WTC11 (cell line): Measurements from ENCODE around the gene ZGLP1. TPM values are rescaled to one million over a fixed set of nuclear protein-coding genes. Genes with fewer than 3 reads are reported as not detected.

Source experiments
- ATAC-seq: fragments of 200-7000 bp; cut with Tn5 transposase; 2 replicates; pipeline ENCODE4 v1.10.0; 2021; ENCODE audit warnings: mild to moderate bottlenecking, moderate library complexity
- CTCF ChIA-PET: fragments of 300-600 bp; sonication (Branson Sonifier 250); formaldehyde crosslinking; loops from one replicate; lab custom pipeline; 2021; ENCODE audit warnings: antibody characterized with exemption; lab: Charles Lee
- POLR2A ChIA-PET: fragments of 350-600 bp; sonication (Branson Sonifier 250); formaldehyde crosslinking; loops from one replicate; lab custom pipeline; 2021; ENCODE audit warnings: antibody characterized with exemption; lab: Charles Lee
- DNase-seq: peaks from one replicate; pipeline ENCODE4 v3.0.0; 2021; ENCODE audit warnings: low spot score
- H3K27ac Mint-ChIP-seq: 2 replicates; pipeline ENCODE4 v1.8.0; 2021; ENCODE audit warnings: mixed read lengths
- H3K27me3 Mint-ChIP-seq: 2 replicates; pipeline ENCODE4 v1.8.0; 2021; ENCODE audit warnings: low read depth, mild to moderate bottlenecking, moderate library complexity, mixed read lengths
- H3K36me3 Mint-ChIP-seq: 2 replicates; pipeline ENCODE4 v1.8.0; 2021; ENCODE audit warnings: mixed read lengths
- H3K4me1 Mint-ChIP-seq: 2 replicates; pipeline ENCODE4 v1.8.0; 2022; ENCODE audit warnings: mixed read lengths
- H3K4me3 Mint-ChIP-seq: 2 replicates; pipeline ENCODE4 v1.8.0; 2021; ENCODE audit warnings: mild to moderate bottlenecking, moderate library complexity, mixed read lengths
- H3K9me3 Mint-ChIP-seq: 2 replicates; pipeline ENCODE4 v1.8.0; 2021; ENCODE audit warnings: mixed read lengths
- NFYB ChIP-seq: sonication (generic); formaldehyde crosslinking; conservative IDR thresholded peaks from 2 replicates; pipeline ENCODE4 v1.8.0; 2022; ENCODE audit warnings: low read depth, missing genetic modification reagents
- SMAD3 ChIP-seq: sonication (generic); formaldehyde crosslinking; IDR thresholded peaks from 2 replicates; pipeline ENCODE4 v1.8.0; 2022; ENCODE audit warnings: missing genetic modification reagents, mild to moderate bottlenecking, borderline replicate concordance
- ZNF263 ChIP-seq: sonication (generic); formaldehyde crosslinking; IDR thresholded peaks from 2 replicates; pipeline ENCODE4 v1.8.1; 2022; ENCODE audit warnings: low read depth, mild to moderate bottlenecking, moderate library complexity, missing genetic modification reagents
- total RNA-seq: library from RNA; stranded (reverse); gene quantifications from 3 replicates; pipeline ENCODE4 v1.2.3, GENCODE V29; 2021
- TF ChIP-seq, protein P1 (sequence below): sonication (generic); formaldehyde crosslinking; IDR thresholded peaks from 2 replicates; pipeline ENCODE4 v1.8.1; 2022; ENCODE audit warnings: low read depth, missing genetic modification reagents, borderline replicate concordance
- TF ChIP-seq, protein P2 (sequence below): sonication (generic); formaldehyde crosslinking; IDR thresholded peaks from 2 replicates; pipeline ENCODE4 v1.8.1; 2023; ENCODE audit warnings: mild to moderate bottlenecking, missing genetic modification reagents
- TF ChIP-seq, protein P3 (sequence below): sonication (generic); formaldehyde crosslinking; IDR thresholded peaks from 2 replicates; pipeline ENCODE4 v1.8.1; 2023; ENCODE audit warnings: mild to moderate bottlenecking, missing genetic modification reagents
- TF ChIP-seq, protein P4 (sequence below): fragments of 250-450 bp; sonication (Bioruptor Pico); IDR thresholded peaks from 2 replicates; pipeline ENCODE4 v1.8.0; 2021; ENCODE audit warnings: mild to moderate bottlenecking
- TF ChIP-seq, protein P5 (sequence below): sonication (generic); formaldehyde crosslinking; conservative IDR thresholded peaks from 2 replicates; pipeline ENCODE4 v1.8.1; 2023; ENCODE audit warnings: mild to moderate bottlenecking, low read depth, missing genetic modification reagents, moderate library complexity
- TF ChIP-seq, protein P6 (sequence below): sonication (generic); formaldehyde crosslinking; IDR thresholded peaks from 2 replicates; pipeline ENCODE4 v1.8.0; 2022; ENCODE audit warnings: mild to moderate bottlenecking, missing genetic modification reagents
- TF ChIP-seq, protein P7 (sequence below): fragments of 200-600 bp; IDR thresholded peaks from 2 replicates; pipeline ENCODE4 v1.8.0; 2022; ENCODE audit warnings: antibody characterized with exemption
- TF ChIP-seq, protein P8 (sequence below): sonication (generic); formaldehyde crosslinking; IDR thresholded peaks from 2 replicates; pipeline ENCODE4 v1.8.0; 2023; ENCODE audit warnings: mild to moderate bottlenecking, missing genetic modification reagents

Gene ZGLP1
- total RNA-seq, 1 experiment from 2014 or later, result 5.9 TPM

DNA sequence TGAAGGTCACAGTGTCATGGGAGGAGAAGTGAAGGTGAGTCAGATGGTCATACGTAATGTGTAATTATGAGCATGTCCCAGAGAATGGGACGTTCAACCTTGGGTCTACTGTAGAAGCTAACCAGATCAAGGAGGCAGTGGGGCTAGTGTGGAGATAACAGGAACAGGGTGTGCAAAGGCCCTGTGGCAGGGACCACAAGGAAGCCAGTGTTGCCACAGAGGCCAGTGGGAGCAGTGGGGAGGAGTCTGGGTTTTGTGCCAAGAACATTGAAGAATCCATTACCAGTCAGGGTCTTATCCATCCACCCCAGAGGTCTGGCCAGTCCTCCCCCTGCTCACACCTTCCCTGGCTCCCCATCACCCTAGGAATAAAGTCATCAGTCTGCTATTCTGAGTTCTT lies 54.3 kb downstream of the ZGLP1 start:
- H3K9me3 Mint-ChIP-seq, result no peaks in the 10 kb centered on the region
- peaks cover 2% of the 10 kb centered on the region; the same call in 1 of the 2 replicates for H3K27me3 Mint-ChIP-seq
- TF ChIP-seq, protein P1, sequence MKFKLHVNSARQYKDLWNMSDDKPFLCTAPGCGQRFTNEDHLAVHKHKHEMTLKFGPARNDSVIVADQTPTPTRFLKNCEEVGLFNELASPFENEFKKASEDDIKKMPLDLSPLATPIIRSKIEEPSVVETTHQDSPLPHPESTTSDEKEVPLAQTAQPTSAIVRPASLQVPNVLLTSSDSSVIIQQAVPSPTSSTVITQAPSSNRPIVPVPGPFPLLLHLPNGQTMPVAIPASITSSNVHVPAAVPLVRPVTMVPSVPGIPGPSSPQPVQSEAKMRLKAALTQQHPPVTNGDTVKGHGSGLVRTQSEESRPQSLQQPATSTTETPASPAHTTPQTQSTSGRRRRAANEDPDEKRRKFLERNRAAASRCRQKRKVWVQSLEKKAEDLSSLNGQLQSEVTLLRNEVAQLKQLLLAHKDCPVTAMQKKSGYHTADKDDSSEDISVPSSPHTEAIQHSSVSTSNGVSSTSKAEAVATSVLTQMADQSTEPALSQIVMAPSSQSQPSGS (CRISPR knock-in tag), result no peak
- TF ChIP-seq, protein P2, sequence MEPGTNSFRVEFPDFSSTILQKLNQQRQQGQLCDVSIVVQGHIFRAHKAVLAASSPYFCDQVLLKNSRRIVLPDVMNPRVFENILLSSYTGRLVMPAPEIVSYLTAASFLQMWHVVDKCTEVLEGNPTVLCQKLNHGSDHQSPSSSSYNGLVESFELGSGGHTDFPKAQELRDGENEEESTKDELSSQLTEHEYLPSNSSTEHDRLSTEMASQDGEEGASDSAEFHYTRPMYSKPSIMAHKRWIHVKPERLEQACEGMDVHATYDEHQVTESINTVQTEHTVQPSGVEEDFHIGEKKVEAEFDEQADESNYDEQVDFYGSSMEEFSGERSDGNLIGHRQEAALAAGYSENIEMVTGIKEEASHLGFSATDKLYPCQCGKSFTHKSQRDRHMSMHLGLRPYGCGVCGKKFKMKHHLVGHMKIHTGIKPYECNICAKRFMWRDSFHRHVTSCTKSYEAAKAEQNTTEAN, result no peak
- no peak for TF ChIP-seq ZNF263 (CRISPR knock-in tag)
- no peak for TF ChIP-seq NFYB (CRISPR knock-in tag)
- TF ChIP-seq, protein P3, sequence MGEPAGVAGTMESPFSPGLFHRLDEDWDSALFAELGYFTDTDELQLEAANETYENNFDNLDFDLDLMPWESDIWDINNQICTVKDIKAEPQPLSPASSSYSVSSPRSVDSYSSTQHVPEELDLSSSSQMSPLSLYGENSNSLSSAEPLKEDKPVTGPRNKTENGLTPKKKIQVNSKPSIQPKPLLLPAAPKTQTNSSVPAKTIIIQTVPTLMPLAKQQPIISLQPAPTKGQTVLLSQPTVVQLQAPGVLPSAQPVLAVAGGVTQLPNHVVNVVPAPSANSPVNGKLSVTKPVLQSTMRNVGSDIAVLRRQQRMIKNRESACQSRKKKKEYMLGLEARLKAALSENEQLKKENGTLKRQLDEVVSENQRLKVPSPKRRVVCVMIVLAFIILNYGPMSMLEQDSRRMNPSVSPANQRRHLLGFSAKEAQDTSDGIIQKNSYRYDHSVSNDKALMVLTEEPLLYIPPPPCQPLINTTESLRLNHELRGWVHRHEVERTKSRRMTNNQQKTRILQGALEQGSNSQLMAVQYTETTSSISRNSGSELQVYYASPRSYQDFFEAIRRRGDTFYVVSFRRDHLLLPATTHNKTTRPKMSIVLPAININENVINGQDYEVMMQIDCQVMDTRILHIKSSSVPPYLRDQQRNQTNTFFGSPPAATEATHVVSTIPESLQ (CRISPR knock-in tag), result no peak
- TF ChIP-seq, protein P4, sequence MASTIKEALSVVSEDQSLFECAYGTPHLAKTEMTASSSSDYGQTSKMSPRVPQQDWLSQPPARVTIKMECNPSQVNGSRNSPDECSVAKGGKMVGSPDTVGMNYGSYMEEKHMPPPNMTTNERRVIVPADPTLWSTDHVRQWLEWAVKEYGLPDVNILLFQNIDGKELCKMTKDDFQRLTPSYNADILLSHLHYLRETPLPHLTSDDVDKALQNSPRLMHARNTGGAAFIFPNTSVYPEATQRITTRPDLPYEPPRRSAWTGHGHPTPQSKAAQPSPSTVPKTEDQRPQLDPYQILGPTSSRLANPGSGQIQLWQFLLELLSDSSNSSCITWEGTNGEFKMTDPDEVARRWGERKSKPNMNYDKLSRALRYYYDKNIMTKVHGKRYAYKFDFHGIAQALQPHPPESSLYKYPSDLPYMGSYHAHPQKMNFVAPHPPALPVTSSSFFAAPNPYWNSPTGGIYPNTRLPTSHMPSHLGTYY (CRISPR knock-in tag), result no peak
- TF ChIP-seq, protein P5, sequence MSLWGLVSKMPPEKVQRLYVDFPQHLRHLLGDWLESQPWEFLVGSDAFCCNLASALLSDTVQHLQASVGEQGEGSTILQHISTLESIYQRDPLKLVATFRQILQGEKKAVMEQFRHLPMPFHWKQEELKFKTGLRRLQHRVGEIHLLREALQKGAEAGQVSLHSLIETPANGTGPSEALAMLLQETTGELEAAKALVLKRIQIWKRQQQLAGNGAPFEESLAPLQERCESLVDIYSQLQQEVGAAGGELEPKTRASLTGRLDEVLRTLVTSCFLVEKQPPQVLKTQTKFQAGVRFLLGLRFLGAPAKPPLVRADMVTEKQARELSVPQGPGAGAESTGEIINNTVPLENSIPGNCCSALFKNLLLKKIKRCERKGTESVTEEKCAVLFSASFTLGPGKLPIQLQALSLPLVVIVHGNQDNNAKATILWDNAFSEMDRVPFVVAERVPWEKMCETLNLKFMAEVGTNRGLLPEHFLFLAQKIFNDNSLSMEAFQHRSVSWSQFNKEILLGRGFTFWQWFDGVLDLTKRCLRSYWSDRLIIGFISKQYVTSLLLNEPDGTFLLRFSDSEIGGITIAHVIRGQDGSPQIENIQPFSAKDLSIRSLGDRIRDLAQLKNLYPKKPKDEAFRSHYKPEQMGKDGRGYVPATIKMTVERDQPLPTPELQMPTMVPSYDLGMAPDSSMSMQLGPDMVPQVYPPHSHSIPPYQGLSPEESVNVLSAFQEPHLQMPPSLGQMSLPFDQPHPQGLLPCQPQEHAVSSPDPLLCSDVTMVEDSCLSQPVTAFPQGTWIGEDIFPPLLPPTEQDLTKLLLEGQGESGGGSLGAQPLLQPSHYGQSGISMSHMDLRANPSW, result no peak
- TF ChIP-seq, protein P6, sequence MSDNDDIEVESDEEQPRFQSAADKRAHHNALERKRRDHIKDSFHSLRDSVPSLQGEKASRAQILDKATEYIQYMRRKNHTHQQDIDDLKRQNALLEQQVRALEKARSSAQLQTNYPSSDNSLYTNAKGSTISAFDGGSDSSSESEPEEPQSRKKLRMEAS (CRISPR knock-in tag), result no peak
- TF ChIP-seq, protein P7, sequence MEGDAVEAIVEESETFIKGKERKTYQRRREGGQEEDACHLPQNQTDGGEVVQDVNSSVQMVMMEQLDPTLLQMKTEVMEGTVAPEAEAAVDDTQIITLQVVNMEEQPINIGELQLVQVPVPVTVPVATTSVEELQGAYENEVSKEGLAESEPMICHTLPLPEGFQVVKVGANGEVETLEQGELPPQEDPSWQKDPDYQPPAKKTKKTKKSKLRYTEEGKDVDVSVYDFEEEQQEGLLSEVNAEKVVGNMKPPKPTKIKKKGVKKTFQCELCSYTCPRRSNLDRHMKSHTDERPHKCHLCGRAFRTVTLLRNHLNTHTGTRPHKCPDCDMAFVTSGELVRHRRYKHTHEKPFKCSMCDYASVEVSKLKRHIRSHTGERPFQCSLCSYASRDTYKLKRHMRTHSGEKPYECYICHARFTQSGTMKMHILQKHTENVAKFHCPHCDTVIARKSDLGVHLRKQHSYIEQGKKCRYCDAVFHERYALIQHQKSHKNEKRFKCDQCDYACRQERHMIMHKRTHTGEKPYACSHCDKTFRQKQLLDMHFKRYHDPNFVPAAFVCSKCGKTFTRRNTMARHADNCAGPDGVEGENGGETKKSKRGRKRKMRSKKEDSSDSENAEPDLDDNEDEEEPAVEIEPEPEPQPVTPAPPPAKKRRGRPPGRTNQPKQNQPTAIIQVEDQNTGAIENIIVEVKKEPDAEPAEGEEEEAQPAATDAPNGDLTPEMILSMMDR, result no peak
- TF ChIP-seq SMAD3 (CRISPR knock-in tag), result no peak
- TF ChIP-seq, protein P8, sequence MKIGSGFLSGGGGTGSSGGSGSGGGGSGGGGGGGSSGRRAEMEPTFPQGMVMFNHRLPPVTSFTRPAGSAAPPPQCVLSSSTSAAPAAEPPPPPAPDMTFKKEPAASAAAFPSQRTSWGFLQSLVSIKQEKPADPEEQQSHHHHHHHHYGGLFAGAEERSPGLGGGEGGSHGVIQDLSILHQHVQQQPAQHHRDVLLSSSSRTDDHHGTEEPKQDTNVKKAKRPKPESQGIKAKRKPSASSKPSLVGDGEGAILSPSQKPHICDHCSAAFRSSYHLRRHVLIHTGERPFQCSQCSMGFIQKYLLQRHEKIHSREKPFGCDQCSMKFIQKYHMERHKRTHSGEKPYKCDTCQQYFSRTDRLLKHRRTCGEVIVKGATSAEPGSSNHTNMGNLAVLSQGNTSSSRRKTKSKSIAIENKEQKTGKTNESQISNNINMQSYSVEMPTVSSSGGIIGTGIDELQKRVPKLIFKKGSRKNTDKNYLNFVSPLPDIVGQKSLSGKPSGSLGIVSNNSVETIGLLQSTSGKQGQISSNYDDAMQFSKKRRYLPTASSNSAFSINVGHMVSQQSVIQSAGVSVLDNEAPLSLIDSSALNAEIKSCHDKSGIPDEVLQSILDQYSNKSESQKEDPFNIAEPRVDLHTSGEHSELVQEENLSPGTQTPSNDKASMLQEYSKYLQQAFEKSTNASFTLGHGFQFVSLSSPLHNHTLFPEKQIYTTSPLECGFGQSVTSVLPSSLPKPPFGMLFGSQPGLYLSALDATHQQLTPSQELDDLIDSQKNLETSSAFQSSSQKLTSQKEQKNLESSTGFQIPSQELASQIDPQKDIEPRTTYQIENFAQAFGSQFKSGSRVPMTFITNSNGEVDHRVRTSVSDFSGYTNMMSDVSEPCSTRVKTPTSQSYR, result no peak
- H3K27ac Mint-ChIP-seq, result no peak overlapping the region
- H3K4me1 Mint-ChIP-seq, result peaks cover 5% of the 10 kb centered on the region
- no peak overlapping the region for H3K4me3 Mint-ChIP-seq
- ChIA-PET POLR2A (no interaction called here), CTCF (interaction anchor here (0.9 kb wide), 1 partner anchor 14 kb away, joined by 3 read pairs; no protein-coding TSS in a partner anchor)
- no peak for DNase-seq
- ATAC-seq, result no peak
- H3K36me3 Mint-ChIP-seq, result peaks cover 37% of the 10 kb centered on the region

Other genes starting within 250 kb of the ZGLP1 start
- 22.5 to 28.4 TPM (median 23.0 TPM) in 3 replicates for gene SHFL, start 223.5 kb downstream of the ZGLP1 start, total RNA-seq
- 0.21 to 0.30 TPM (median 0.28 TPM) in 3 replicates for gene ANGPTL6, start 207.1 kb downstream of the ZGLP1 start, total RNA-seq
- 74.1 to 83.7 TPM (median 80.8 TPM) in 3 replicates for gene PPAN, start 203.5 kb downstream of the ZGLP1 start, total RNA-seq
- 21.0 to 21.5 TPM (median 21.2 TPM) in 3 replicates for gene P2RY11, start 198.1 kb downstream of the ZGLP1 start, total RNA-seq
- gene EIF3G, start 189.9 kb downstream of the ZGLP1 start, total RNA-seq, result 318 to 333 TPM (median 323 TPM) in 3 replicates
- 174 to 210 TPM (median 191 TPM) in 3 replicates for gene DNMT1, start 114.9 kb downstream of the ZGLP1 start, total RNA-seq
- 12.9 to 13.6 TPM (median 13.2 TPM) in 3 replicates for gene S1PR2, start 78.5 kb downstream of the ZGLP1 start, total RNA-seq
- 109 to 112 TPM (median 110 TPM) in 3 replicates for gene MRPL4, start 57.6 kb downstream of the ZGLP1 start, total RNA-seq
- gene ICAM1, start 38.7 kb downstream of the ZGLP1 start, total RNA-seq, result 3.8 to 5.4 TPM (median 4.8 TPM) in 3 replicates
- 2.0 to 3.7 TPM (median 3.1 TPM) in 3 replicates for gene ICAM4, start 22.9 kb downstream of the ZGLP1 start, total RNA-seq
- gene ICAM5, start 19.9 kb downstream of the ZGLP1 start, total RNA-seq, result 7.3 to 8.1 TPM (median 8.0 TPM) in 3 replicates
- 26.2 to 27.0 TPM (median 26.6 TPM) in 3 replicates for gene FDX2, start 6.2 kb upstream of the ZGLP1 start, total RNA-seq
- gene RAVER1, start 23.7 kb upstream of the ZGLP1 start, total RNA-seq, result 85.8 to 87.4 TPM (median 86.9 TPM) in 3 replicates
- 18.7 to 21.3 TPM (median 21.3 TPM) in 3 replicates for gene ICAM3, start 29.8 kb upstream of the ZGLP1 start, total RNA-seq
- 63.8 to 66.4 TPM (median 65.1 TPM) in 3 replicates for gene TYK2, start 70.8 kb upstream of the ZGLP1 start, total RNA-seq
- gene CDC37, start 93.7 kb upstream of the ZGLP1 start, total RNA-seq, result 163 to 204 TPM (median 164 TPM) in 3 replicates
- 5.3 to 5.9 TPM (median 5.8 TPM) in 3 replicates for gene PDE4A, start 110.7 kb upstream of the ZGLP1 start, total RNA-seq
- 65.1 to 74.9 TPM (median 68.7 TPM) in 3 replicates for gene KEAP1, start 193.5 kb upstream of the ZGLP1 start, total RNA-seq
- gene S1PR5, start 207.6 kb upstream of the ZGLP1 start, total RNA-seq, result 3.8 to 5.4 TPM (median 4.1 TPM) in 3 replicates
- 50.3 to 59.4 TPM (median 53.8 TPM) in 3 replicates for gene ATG4D, start 234.1 kb upstream of the ZGLP1 start, total RNA-seq